Gastroesophageal sphincter (tissue), 4 donors: ENCODE data around the gene HK3. TPM values are rescaled to one million over a fixed set of nuclear protein-coding genes. Genes with fewer than 3 reads are reported as not detected.

ENCODE experiments used
- ATAC-seq: fragments of 150-250 bp; one replicate; pipeline ENCODE4 v1.9.1; 2016; ENCODE audit warnings: mild to moderate bottlenecking, moderate library complexity
- H3K27ac ChIP-seq, 4 donors: fragments of 200-600 bp; sonication (generic) in 3 of 4; 1 replicate in 3 of 4; 2 replicates in 1 of 4; pipeline ENCODE4 v1.5.1; 2016 to 2019
- H3K27me3 ChIP-seq: fragments of 200-600 bp; sonication (generic); one replicate; pipeline ENCODE4 v1.5.1; 2019
- H3K36me3 ChIP-seq, 2 donors: fragments of 200-600 bp; sonication (generic); one replicate each; pipeline ENCODE4 v1.5.1; 2019; ENCODE audit warnings: control low read depth in 1 of 2
- H3K4me1 ChIP-seq, 3 donors: fragments of 200-600 bp; sonication (generic); 1 replicate in 2 of 3; 2 replicates in 1 of 3; pipeline ENCODE4 v1.5.1; 2016 to 2019; ENCODE audit warnings: control low read depth in 2 of 3
- H3K4me3 ChIP-seq, 2 donors: fragments of 200-600 bp; sonication (generic); one replicate each; pipeline ENCODE4 v1.5.1; 2019; ENCODE audit warnings: mild to moderate bottlenecking in 1 of 2, moderate library complexity in 1 of 2
- H3K9me3 ChIP-seq, 3 donors: fragments of 200-600 bp; sonication (generic); one replicate each; pipeline ENCODE4 v1.5.1; 2017 to 2019; ENCODE audit warnings: control low read depth in 2 of 3
- CTCF ChIP-seq, 4 experiments: fragments of 200-600 bp in 2 of 4; fragments of 450-650 bp in 2 of 4; sonication (generic) in 1 of 4; IDR thresholded peaks; one replicate each; pipeline ENCODE4 v1.5.1; 2017 to 2019; ENCODE audit warnings: antibody characterized with exemption in 4 of 4, mild to moderate bottlenecking in 2 of 4, moderate library complexity in 2 of 4
- EP300 ChIP-seq: sonication (generic); formaldehyde crosslinking; IDR thresholded peaks from one replicate; pipeline ENCODE4 v1.6.1; 2017; ENCODE audit warnings: antibody characterized with exemption, mild to moderate bottlenecking
- POLR2A ChIP-seq, 2 donors: fragments of 450-650 bp; IDR thresholded peaks; one replicate each; pipeline ENCODE4 v1.6.1; 2017; ENCODE audit warnings: antibody characterized with exemption in 2 of 2, mild to moderate bottlenecking in 2 of 2, moderate library complexity in 1 of 2
- POLR2AphosphoS5 ChIP-seq: sonication (generic); formaldehyde crosslinking; IDR thresholded peaks from one replicate; pipeline ENCODE4 v1.6.1; 2017; ENCODE audit warnings: antibody characterized with exemption
- WGBS, 2 donors: methylation state at CpG; one replicate each; pipeline ENCODE4 v1.1.5; 2018; ENCODE audit warnings: low coverage in 1 of 2; 5-methylcytosine and 5-hydroxymethylcytosine counted together
- total RNA-seq, 4 donors: library from RNA; depleted of rRNA; stranded (reverse); fragments of >200 nt; gene quantifications; one replicate each; pipeline ENCODE4 v1.1.0, GENCODE V29; 2016

Gene HK3
- total RNA-seq, 4 donors from 2014 or later = 3.4 to 11.5 (median 8.1) TPM

GRCh38 chr5:176847148-176847547, 52.0 kb downstream of the HK3 start:
- no peak overlapping the region for H3K4me3 ChIP-seq
- no peaks in the 10 kb centered on the region for H3K9me3 ChIP-seq
- no peak for ATAC-seq
- H3K27me3 ChIP-seq = peaks cover 100% of the 10 kb centered on the region
- H3K4me1 ChIP-seq = peaks cover 0 to 10% (median 0%) of the 10 kb centered on the region in 3 donors
- no peaks in the 10 kb centered on the region for H3K36me3 ChIP-seq
- no peak overlapping the region for H3K27ac ChIP-seq
- 49 to 60% methylated on average over 5 of the region's 18 CpGs for WGBS, 2 donors
- no peak for TF ChIP-seq POLR2A (IDR thresholded peaks at IDR 0.05)
- TF ChIP-seq POLR2AphosphoS5 = no peak
- no peak for TF ChIP-seq CTCF (IDR thresholded peaks at IDR 0.05)

GRCh38 chr5:176846335-176847140, 52.6 kb downstream of the HK3 start:
- no peak for ATAC-seq
- no peak for TF ChIP-seq POLR2A (IDR thresholded peaks at IDR 0.05)
- no peak for TF ChIP-seq CTCF (IDR thresholded peaks at IDR 0.05)
- no peak for TF ChIP-seq EP300
- TF ChIP-seq POLR2AphosphoS5 = no peak

GRCh38 chr5:176845392-176845713, 53.8 kb downstream of the HK3 start:
- Histone ChIP-seq H3K4me3 (no peak overlapping the region), H3K27ac (no peak overlapping the region), H3K36me3 (no peaks in the 10 kb centered on the region), H3K9me3 (no peaks in the 10 kb centered on the region), H3K27me3 (peaks cover 100% of the 10 kb centered on the region), H3K4me1 (peaks cover 0 to 10% (median 0%) of the 10 kb centered on the region in 3 donors)
- 10 to 35% methylated on average over 4 of the region's 6 CpGs for WGBS, 2 donors
- TF ChIP-seq CTCF (IDR thresholded peaks at IDR 0.05) (no peak), POLR2A (IDR thresholded peaks at IDR 0.05) (no peak), EP300 (no peak), POLR2AphosphoS5 (no peak)
- ATAC-seq = no peak

More at GRCh38 chr5:176846335-176847140, 52.6 kb downstream of the HK3 start:
- H3K4me1 ChIP-seq = peaks cover 0 to 10% (median 0%) of the 10 kb centered on the region in 3 donors
- no peaks in the 10 kb centered on the region for H3K9me3 ChIP-seq
- 72 to 100% methylated on average over 1 to 4 of the region's 24 CpGs for WGBS, 2 donors
- H3K4me3 ChIP-seq = no peak overlapping the region
- H3K27me3 ChIP-seq = peaks cover 100% of the 10 kb centered on the region
- H3K36me3 ChIP-seq = no peaks in the 10 kb centered on the region
- H3K27ac ChIP-seq = no peak overlapping the region

GRCh38 chr5:176844706-176845391, 54.3 kb downstream of the HK3 start:
- no peaks in the 10 kb centered on the region for H3K36me3 ChIP-seq

More at GRCh38 chr5:176844706-176845391, 54.3 kb downstream of the HK3 start:
- 45 to 67% methylated on average over 6 to 13 of the region's 21 CpGs for WGBS, 2 donors
- Histone ChIP-seq H3K4me1 (peaks cover 0 to 10% (median 0%) of the 10 kb centered on the region in 3 donors), H3K4me3 (no peak overlapping the region), H3K27me3 (peaks cover 100% of the 10 kb centered on the region), H3K27ac (no peak overlapping the region), H3K9me3 (no peaks in the 10 kb centered on the region)
- TF ChIP-seq CTCF (IDR thresholded peaks at IDR 0.05) = no peak
- TF ChIP-seq POLR2AphosphoS5 = no peak
- no peak for TF ChIP-seq EP300
- TF ChIP-seq POLR2A (IDR thresholded peaks at IDR 0.05) = no peak
- ATAC-seq = no peak
